ENCODE results near the gene GALNT14. TPM values are rescaled to one million over a fixed set of nuclear protein-coding genes. Genes with fewer than 3 reads are reported as not detected.

GALNT14 gene
- total RNA-seq, 4 donors from 2014 or later: 0.15 to 0.62 (median 0.35) TPM; not detected in 1

DNA sequence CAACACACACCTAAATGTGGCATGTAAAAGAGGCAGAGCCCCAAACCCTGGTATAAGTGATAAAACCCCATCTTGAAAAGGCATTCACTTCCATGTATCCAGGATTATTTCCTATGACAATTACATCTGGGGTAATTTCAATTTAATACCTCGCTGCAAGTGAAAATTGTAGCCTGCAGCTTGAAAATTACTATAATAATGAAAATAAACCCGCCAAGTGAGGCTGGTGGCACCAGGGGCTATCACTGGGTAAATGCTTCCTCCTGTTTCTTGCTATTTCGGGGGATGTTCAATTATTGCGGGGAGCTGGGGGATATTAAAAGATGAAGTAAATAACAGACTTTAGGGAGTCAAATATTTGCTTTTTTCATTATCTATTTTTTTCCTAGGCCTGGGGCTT lies 171.5 kb downstream of the GALNT14 start:
- Histone ChIP-seq H3K4me3 (no peak overlapping the region), H3K4me1 (no peaks in the 10 kb centered on the region), H3K36me3 (no peaks in the 10 kb centered on the region), H3K9me3 (no peaks in the 10 kb centered on the region), H3K27me3 (peaks cover 41% of the 10 kb centered on the region), H3K27ac (no peak overlapping the region)
- no peak for ATAC-seq
- TF ChIP-seq POLR2A (IDR thresholded peaks at IDR 0.05) (no peak), CTCF (IDR thresholded peaks at IDR 0.05) (no peak)
- WGBS, 2 donors (ENCODE audit: low coverage in 1 of 2): 97 to 100% methylated on average over 4 of the region's 4 CpGs

GRCh38 chr2:30965022-30965531 lies 173.2 kb downstream of the GALNT14 start:
- Histone ChIP-seq H3K9me3 (no peaks in the 10 kb centered on the region), H3K4me3 (no peak overlapping the region), H3K36me3 (no peaks in the 10 kb centered on the region), H3K27me3 (peaks cover 38% of the 10 kb centered on the region), H3K4me1 (no peaks in the 10 kb centered on the region), H3K27ac (no peak overlapping the region)
- no peak for TF ChIP-seq POLR2A (IDR thresholded peaks at IDR 0.05)
- no peak for TF ChIP-seq CTCF (IDR thresholded peaks at IDR 0.05)
- no peak for TF ChIP-seq EP300 (IDR thresholded peaks at IDR 0.05)
- no peak for TF ChIP-seq POLR2AphosphoS5 (IDR thresholded peaks at IDR 0.05)
- 83 to 100% methylated on average over 1 to 5 of the region's 10 CpGs for WGBS, 2 donors (ENCODE audit: low coverage in 1 of 2)
- ATAC-seq: no peak

DNA sequence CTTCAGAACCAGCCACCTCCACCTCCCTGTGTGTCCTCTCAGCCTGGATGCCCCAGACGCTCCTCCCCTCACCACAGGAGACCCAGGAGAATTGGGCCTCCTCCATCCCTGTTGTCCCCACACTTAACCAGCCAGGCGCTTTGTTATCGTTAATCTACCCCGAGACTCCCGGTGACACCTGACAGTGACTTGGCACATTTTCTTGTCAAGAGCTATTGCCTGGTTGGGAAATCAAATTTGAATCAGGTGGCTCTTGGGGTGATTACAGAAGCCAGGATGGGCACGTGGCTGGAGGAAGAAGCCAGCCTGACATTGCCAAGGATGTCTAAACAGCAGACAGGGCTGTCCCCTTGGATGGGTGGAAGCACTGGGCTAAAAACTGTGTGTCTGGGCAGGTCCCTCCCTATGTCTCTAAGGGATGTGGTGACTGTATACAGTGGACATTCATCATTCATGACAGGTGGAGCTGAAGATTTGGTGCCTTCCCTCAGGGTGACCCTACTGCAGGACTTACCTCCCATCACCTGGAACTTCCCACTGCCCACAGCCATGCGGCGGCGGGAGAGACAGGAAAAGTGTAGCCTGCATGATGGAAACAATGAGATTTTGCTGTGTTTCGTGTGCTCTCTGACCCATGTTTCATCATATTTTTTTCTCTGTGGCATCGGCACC lies 173.8 kb downstream of the GALNT14 start:
- TF ChIP-seq CTCF (IDR thresholded peaks at IDR 0.05) (no peak), POLR2AphosphoS5 (IDR thresholded peaks at IDR 0.05) (no peak), POLR2A (IDR thresholded peaks at IDR 0.05) (no peak), EP300 (IDR thresholded peaks at IDR 0.05) (no peak)
- no peaks in the 10 kb centered on the region for H3K36me3 ChIP-seq
- peaks cover 32% of the 10 kb centered on the region for H3K27me3 ChIP-seq
- no peak overlapping the region for H3K4me3 ChIP-seq
- WGBS, 2 donors (ENCODE audit: low coverage in 1 of 2): 92 to 93% methylated on average over 3 to 4 of the region's 11 CpGs
- H3K4me1 ChIP-seq: no peaks in the 10 kb centered on the region
- H3K27ac ChIP-seq: no peak overlapping the region
- H3K9me3 ChIP-seq: no peaks in the 10 kb centered on the region
- ATAC-seq: no peak

DNA sequence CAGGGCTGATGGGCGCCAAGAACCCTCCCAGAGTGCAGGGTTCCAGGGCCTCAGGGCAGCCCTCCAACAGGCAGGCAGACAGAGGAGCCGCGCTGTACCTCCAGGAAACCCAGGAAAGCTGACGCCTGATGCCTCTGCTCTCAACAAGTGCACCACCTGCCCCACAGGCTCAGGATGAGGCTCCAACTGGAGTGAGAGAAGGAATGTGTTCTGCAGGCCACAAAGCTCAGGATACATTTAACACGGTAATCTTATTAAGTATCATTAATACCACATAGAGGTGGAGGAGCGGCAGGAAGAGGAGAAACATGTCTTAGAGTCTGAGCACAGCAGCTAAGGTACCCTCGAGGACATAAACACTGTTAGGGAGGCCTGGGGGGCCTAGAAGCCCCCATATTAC lies 175.1 kb downstream of the GALNT14 start:
- TF ChIP-seq POLR2AphosphoS5 (IDR thresholded peaks at IDR 0.05) (no peak), POLR2A (IDR thresholded peaks at IDR 0.05) (no peak), CTCF (IDR thresholded peaks at IDR 0.05) (no peak), EP300 (IDR thresholded peaks at IDR 0.05) (no peak)
- no peaks in the 10 kb centered on the region for H3K9me3 ChIP-seq
- no peak for ATAC-seq
- H3K4me3 ChIP-seq: no peak overlapping the region
- H3K27ac ChIP-seq: no peak overlapping the region
- no peaks in the 10 kb centered on the region for H3K4me1 ChIP-seq
- WGBS, 2 donors (ENCODE audit: low coverage in 1 of 2): 61 to 63% methylated on average over 2 to 3 of the region's 7 CpGs
- peaks cover 25% of the 10 kb centered on the region for H3K27me3 ChIP-seq
- H3K36me3 ChIP-seq: no peaks in the 10 kb centered on the region

- ATAC-seq: no peak
- Histone ChIP-seq H3K27me3 (peaks cover 14% of the 10 kb centered on the region), H3K36me3 (no peaks in the 10 kb centered on the region), H3K4me1 (peaks cover 0 to 11% (median 0%) of the 10 kb centered on the region in 3 donors), H3K9me3 (no peaks in the 10 kb centered on the region), H3K4me3 (no peak overlapping the region), H3K27ac (no peak overlapping the region)
- WGBS, 2 donors (ENCODE audit: low coverage in 1 of 2): 94 to 100% methylated on average over 3 to 10 of the region's 10 CpGs
- no peak for TF ChIP-seq CTCF (IDR thresholded peaks at IDR 0.05)
Measured at GRCh38 chr2:30960213-30960612, 178.0 kb downstream of the GALNT14 start.

All from gastroesophageal sphincter (tissue), 4 donors.